BLaER1 treated with 17β-estradiol and CSF1 and Interleukin-3, amounts not matched to agents 10 nM and 100 nM (cell line): ENCODE measurements around the gene FAM168B.

ENCODE experiments used
- H3K27ac ChIP-seq, 11 experiments: shearing (Covaris generic); formaldehyde crosslinking; 2 replicates each; pipeline ENCODE4 v1.8.1; 2022
- H3K27me3 ChIP-seq, 11 experiments: shearing (Covaris generic); formaldehyde crosslinking; 2 replicates each; pipeline ENCODE4 v1.8.1; 2022
- H3K36me3 ChIP-seq, 11 experiments: shearing (Covaris generic); formaldehyde crosslinking; 2 replicates each; pipeline ENCODE4 v1.8.1; 2022
- H3K4me1 ChIP-seq, 10 experiments: shearing (Covaris generic); formaldehyde crosslinking; 2 replicates each; pipeline ENCODE4 v1.8.1; 2022
- H3K4me2 ChIP-seq, 11 experiments: shearing (Covaris generic); formaldehyde crosslinking; 2 replicates each; pipeline ENCODE4 v1.8.1; 2022
- H3K4me3 ChIP-seq, 10 experiments: shearing (Covaris generic); formaldehyde crosslinking; 2 replicates each; pipeline ENCODE4 v1.8.1; 2022
- H3K9ac ChIP-seq, 11 experiments: shearing (Covaris generic); formaldehyde crosslinking; 2 replicates each; pipeline ENCODE4 v1.8.1; 2022
- H3K9me3 ChIP-seq, 11 experiments: shearing (Covaris generic); formaldehyde crosslinking; replicated peaks in 1 of 11; 2 replicates each; pipeline ENCODE4 v1.8.1; 2022
- H4K20me1 ChIP-seq, 11 experiments: shearing (Covaris generic); formaldehyde crosslinking; 2 replicates each; pipeline ENCODE4 v1.8.1; 2022
- Cebpa-rat ChIP-seq, 11 experiments: shearing (Covaris generic); IDR thresholded peaks; 2 replicates each; pipeline ENCODE4 v1.8.1; 2022

The FAM168B gene

GRCh38 chr2:131067465-131068125 lies 25.7 kb downstream of the FAM168B start:
- Histone ChIP-seq H3K9ac (no peak overlapping the region), H3K36me3 (peaks cover 94 to 100% (median 99%) of the 10 kb centered on the region in 11 experiments), H4K20me1 (peaks cover 79 to 100% (median 98%) of the 10 kb centered on the region in 11 experiments; a peak in 21 of 22 replicates), H3K27me3 (no peaks in the 10 kb centered on the region), H3K27ac (no peak overlapping the region), H3K9me3 (no peaks in the 10 kb centered on the region), H3K4me3 (no peak overlapping the region), H3K4me2 (no peak overlapping the region), H3K4me1 (peaks cover 0 to 8% (median 0%) of the 10 kb centered on the region in 10 experiments; a peak in 3 of 20 replicates)
- no peak for TF ChIP-seq Cebpa-rat (IDR thresholded peaks at IDR 0.05)

- no peaks in the 10 kb centered on the region for H3K9me3 ChIP-seq
- H3K4me3 ChIP-seq: no peak overlapping the region
- H3K9ac ChIP-seq: peak overlapping the region in 1 of 11 experiments; percentile 2; a peak in 1 of 22 replicates
- H3K4me1 ChIP-seq: peaks cover 0 to 9% (median 0%) of the 10 kb centered on the region in 10 experiments; a peak in 4 of 20 replicates
- no peak for TF ChIP-seq Cebpa-rat (IDR thresholded peaks at IDR 0.05)
- no peak overlapping the region for H3K4me2 ChIP-seq
- peaks cover 91 to 98% (median 96%) of the 10 kb centered on the region in 11 experiments for H3K36me3 ChIP-seq
- H4K20me1 ChIP-seq: peaks cover 85 to 100% (median 97%) of the 10 kb centered on the region in 11 experiments; a peak in 21 of 22 replicates
- H3K27ac ChIP-seq: no peak overlapping the region; a peak in 1 of 22 replicates
- H3K27me3 ChIP-seq: no peaks in the 10 kb centered on the region
Observed at GRCh38 chr2:131064589-131065512, 28.4 kb downstream of the FAM168B start.

- peak overlapping the region in 1 of 11 experiments; percentile 2; a peak in 1 of 22 replicates for H3K9ac ChIP-seq
- peaks cover 0 to 9% (median 0%) of the 10 kb centered on the region in 10 experiments; a peak in 4 of 20 replicates for H3K4me1 ChIP-seq
- TF ChIP-seq Cebpa-rat (IDR thresholded peaks at IDR 0.05): peak in 2 of 11 experiments; percentile 14 to 36; a peak in 2 of 22 replicates
- no peaks in the 10 kb centered on the region for H3K9me3 ChIP-seq
- no peak overlapping the region for H3K4me2 ChIP-seq
- no peaks in the 10 kb centered on the region for H3K27me3 ChIP-seq
- no peak overlapping the region for H3K27ac ChIP-seq
- peaks cover 87 to 100% (median 97%) of the 10 kb centered on the region in 11 experiments for H4K20me1 ChIP-seq
- no peak overlapping the region for H3K4me3 ChIP-seq
- H3K36me3 ChIP-seq: peaks cover 91 to 98% (median 96%) of the 10 kb centered on the region in 11 experiments
Observed at GRCh38 chr2:131063501-131064283, 29.6 kb downstream of the FAM168B start.

GRCh38 chr2:131058920-131059319 lies 34.3 kb downstream of the FAM168B start:
- Histone ChIP-seq H3K27me3 (no peaks in the 10 kb centered on the region), H3K36me3 (peaks cover 96 to 98% (median 97%) of the 10 kb centered on the region in 11 experiments), H3K9ac (no peak overlapping the region), H3K4me1 (peaks cover 0 to 9% (median 0%) of the 10 kb centered on the region in 10 experiments; a peak in 4 of 20 replicates), H3K4me2 (no peak overlapping the region), H3K4me3 (no peak overlapping the region), H3K27ac (no peak overlapping the region), H4K20me1 (peaks cover 95 to 100% (median 97%) of the 10 kb centered on the region in 11 experiments), H3K9me3 (no peaks in the 10 kb centered on the region)
- TF ChIP-seq Cebpa-rat (IDR thresholded peaks at IDR 0.05): no peak

DNA sequence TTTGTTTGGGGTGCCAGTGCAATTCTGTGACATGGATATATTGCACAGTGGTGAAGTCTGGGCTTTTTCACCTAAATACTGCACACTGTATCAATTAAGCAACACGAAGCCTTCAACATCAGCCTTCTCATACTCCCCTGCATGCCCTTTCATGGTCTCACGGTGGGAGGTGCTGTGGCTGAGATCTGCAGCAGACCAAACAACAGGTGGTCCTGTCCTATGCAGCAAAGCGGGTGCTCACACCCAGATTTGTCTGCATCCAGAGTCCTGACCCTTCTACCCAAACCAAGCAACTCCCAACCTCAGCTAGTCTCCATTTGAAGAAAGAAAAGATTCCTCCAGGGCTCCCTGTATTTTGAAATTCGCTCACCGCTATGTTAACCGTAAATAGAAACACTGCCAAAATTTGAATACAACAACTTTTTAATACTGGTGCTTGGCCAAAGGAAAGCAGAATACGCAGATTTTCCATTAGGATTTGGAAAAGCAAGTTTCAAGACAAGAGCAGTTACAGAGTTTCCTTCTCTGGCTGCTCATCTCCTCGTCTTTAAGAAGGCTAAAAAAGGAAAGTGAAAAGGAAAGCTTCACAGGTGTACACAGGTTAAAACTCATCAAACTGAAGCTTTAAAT lies 34.9 kb downstream of the FAM168B start:
- H3K9ac ChIP-seq: no peak overlapping the region
- no peaks in the 10 kb centered on the region for H3K27me3 ChIP-seq
- H3K4me2 ChIP-seq: no peak overlapping the region
- H3K4me3 ChIP-seq: no peak overlapping the region
- peaks cover 96 to 98% (median 97%) of the 10 kb centered on the region in 11 experiments for H3K36me3 ChIP-seq
- H4K20me1 ChIP-seq: peaks cover 95 to 100% (median 97%) of the 10 kb centered on the region in 11 experiments
- peaks cover 0 to 9% (median 0%) of the 10 kb centered on the region in 10 experiments; a peak in 1 of 20 replicates for H3K4me1 ChIP-seq
- TF ChIP-seq Cebpa-rat (IDR thresholded peaks at IDR 0.05): no peak
- H3K27ac ChIP-seq: no peak overlapping the region
- H3K9me3 ChIP-seq: no peaks in the 10 kb centered on the region

DNA sequence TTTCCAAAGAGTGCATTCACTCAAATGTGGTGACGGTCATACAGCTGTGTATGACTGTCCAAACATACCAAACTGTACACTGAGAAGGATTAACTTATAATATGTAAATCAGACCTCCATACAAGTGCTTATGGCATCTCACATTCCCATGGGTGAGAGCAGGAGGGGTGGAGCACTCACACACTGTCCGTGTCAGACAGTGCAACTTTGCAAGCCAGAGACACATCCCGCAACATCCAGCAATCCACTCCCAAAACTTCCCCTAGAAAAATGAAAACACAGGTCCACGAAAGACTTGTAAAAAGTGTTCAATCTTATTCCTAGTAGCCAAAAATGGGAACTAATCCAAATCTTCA lies 36.4 kb downstream of the FAM168B start:
- Histone ChIP-seq H3K9ac (no peak overlapping the region), H3K9me3 (no peaks in the 10 kb centered on the region), H3K36me3 (peaks cover 96 to 98% (median 97%) of the 10 kb centered on the region in 11 experiments), H3K27ac (no peak overlapping the region), H3K4me1 (peaks cover 0 to 2% (median 0%) of the 10 kb centered on the region in 10 experiments; a peak in 1 of 20 replicates), H3K4me3 (no peak overlapping the region), H3K4me2 (no peak overlapping the region), H3K27me3 (no peaks in the 10 kb centered on the region), H4K20me1 (peaks cover 92 to 100% (median 97%) of the 10 kb centered on the region in 11 experiments)
- TF ChIP-seq Cebpa-rat (IDR thresholded peaks at IDR 0.05): no peak

GRCh38 chr2:131056204-131056931 lies 36.9 kb downstream of the FAM168B start:
- H3K4me1 ChIP-seq: no peaks in the 10 kb centered on the region
- peaks cover 96 to 98% (median 97%) of the 10 kb centered on the region in 11 experiments for H3K36me3 ChIP-seq
- H3K4me3 ChIP-seq: no peak overlapping the region
- no peak overlapping the region for H3K27ac ChIP-seq
- H4K20me1 ChIP-seq: peaks cover 91 to 100% (median 97%) of the 10 kb centered on the region in 11 experiments
- H3K9me3 ChIP-seq: no peaks in the 10 kb centered on the region
- no peak overlapping the region for H3K9ac ChIP-seq
- TF ChIP-seq Cebpa-rat (IDR thresholded peaks at IDR 0.05): no peak
- H3K27me3 ChIP-seq: no peaks in the 10 kb centered on the region
- no peak overlapping the region for H3K4me2 ChIP-seq
